HG03460 (cell line): ENCODE data around the gene CTDSPL2.
"Not testable (repeated sequence)": the region's sequence is repeated elsewhere in the genome, so short reads cannot be mapped to it uniquely, and the experiment has no call there.

ENCODE experiments used
- ATAC-seq: cut with Tn5 transposase; IDR thresholded peaks from one replicate; pipeline ENCODE4 v1.9.1; 2021; ENCODE audit not compliant: unreplicated experiment

Gene CTDSPL2

DNA sequence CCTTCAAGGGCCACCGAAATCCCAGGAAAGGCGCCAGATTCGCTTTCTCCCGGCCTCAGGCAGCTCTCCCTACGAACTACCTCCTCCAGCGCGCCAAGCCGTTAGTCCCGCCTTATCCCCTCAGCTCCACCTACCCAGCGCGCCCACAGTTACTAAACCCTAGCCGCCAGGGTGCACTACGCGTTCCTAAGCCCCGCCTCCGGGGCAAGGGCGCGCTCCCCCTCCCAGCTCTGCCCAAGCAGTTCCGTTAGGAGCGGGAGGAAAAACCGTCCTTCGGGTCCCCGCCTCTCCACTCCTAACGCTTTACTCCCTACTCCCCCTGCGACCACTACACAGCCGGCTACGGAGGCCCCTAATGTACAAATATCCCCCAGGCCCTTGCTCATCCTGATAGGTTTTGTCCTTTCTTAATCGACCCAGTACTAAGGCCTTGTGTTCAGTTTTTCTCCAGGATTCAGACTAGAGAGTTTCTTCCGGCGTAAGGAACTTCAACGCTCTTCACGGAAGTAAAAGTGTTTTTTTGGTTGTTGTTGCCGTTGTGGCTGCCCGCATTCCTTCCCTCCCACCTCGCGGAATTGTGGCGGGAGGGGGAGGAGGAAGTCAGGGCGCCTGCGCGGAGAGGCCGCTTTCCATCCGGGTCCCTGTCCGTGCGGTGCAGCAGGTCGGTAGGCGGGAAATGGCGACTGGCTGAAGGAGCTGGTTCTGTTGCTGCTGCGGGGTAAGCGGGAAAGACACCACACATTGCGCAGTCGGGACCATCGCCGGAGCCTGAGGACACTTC, at the start of gene CTDSPL2:
Gene CTDSPL2 (plus strand): TSS at position 655 of the 781 bp plus-strand sequence. CDS start 31,386 bp downstream, outside the sequence.
- peak; percentile 93 for ATAC-seq

DNA sequence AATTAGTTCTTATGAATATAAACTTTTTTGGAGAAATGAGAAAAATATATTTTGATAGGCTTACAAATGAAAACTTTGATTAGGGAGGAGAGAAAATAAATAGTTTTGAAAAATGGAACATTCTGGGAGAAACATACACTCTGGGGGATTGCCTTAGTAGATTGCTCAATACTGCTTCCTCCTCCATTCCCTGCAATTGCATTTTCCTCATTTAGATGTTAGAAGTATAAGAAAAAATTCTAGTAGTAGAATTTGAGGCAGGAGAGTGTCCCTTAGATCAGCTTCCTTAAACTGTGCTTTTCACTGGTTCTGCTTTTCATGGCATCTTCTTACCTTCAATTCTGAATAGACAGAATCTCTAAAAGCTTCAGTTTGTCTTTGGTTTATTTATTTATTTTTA, 46.2 kb upstream of the CTDSPL2 start:
- ATAC-seq, result no peak

DNA sequence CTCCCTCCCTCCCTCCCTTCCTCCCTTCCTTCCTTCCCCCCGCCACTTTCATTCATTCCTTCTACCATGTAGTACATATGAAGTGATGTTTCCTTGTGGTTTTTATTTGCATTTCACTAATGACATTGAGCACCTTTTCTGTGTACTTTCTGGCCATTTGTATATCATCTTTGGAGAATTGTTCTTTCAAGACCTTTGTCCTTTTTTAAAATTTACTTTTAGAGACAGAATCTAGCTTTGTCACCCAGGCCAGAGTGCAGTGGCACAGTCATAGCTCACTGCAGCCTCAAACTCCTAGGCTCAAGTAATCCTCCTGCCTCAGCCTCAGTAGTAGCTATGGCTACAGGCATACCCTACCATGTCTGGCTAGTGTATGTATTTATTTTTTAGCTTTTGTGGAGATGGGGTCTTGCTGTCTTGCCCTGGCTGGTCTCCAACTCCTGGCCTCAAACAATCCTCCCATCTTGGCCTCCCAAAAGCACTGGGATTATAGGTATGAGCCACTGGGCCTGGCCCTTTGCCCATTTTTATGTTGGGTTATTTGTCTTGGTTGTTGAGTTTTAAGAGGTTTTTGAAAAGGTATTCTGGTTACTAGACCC, 42.0 kb upstream of the CTDSPL2 start:
- no peak for ATAC-seq

DNA sequence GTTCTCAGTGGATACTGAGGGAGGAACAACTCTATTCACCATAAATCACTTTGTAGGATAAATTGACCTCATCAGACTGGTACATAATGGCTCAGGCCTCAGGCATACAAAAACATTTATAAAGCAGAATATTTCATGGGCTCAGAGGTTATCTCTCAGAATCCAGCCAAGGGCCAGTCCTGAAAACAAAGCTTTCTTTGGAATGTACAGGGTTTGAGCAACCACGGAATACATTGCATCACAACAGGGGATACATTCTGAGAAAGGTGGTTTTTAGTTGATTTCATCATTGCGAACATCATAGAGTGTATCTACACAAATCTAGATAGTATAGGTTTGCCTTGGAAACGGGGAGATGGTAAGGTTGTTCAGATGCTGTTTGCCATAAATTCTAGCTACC, 33.4 kb upstream of the CTDSPL2 start:
- no peak for ATAC-seq

DNA sequence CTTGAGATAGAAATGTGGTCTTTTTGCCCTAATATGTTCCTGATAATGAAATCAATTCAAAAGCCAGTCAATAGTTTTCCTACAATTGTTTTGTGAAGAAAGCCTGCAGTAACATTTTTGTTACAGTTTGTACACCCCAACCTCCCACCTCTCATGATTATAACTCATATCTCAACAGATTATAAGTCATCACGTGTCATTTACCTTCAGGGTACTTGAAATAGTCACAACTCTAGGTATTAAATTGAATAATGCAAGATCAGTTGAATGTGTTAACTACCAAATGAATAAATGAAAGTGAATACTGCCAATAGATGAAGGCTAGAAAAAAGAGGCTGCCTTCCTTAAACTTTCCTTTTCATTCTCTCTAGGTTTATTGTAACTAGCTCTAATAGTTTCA, 32.9 kb upstream of the CTDSPL2 start:
- ATAC-seq, result no peak

DNA sequence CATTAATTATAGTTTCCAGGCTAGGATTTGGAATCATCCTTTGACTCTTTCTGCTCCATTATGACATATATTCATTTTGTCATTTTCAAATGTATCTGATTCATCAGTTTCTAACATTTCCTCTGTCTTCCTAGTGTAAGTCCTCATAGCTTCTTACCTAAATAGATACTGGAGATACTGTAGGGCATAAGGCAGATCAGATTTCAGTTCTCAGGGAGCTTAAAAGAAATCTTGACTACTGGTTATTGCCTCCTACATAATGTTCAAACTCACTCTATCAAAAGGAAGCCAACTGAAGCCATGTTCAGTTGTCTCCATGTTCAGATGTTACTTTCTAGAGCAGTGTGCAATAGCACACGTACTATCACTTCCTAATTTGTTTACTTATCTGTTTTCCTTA, 29.6 kb upstream of the CTDSPL2 start:
- no peak for ATAC-seq

DNA sequence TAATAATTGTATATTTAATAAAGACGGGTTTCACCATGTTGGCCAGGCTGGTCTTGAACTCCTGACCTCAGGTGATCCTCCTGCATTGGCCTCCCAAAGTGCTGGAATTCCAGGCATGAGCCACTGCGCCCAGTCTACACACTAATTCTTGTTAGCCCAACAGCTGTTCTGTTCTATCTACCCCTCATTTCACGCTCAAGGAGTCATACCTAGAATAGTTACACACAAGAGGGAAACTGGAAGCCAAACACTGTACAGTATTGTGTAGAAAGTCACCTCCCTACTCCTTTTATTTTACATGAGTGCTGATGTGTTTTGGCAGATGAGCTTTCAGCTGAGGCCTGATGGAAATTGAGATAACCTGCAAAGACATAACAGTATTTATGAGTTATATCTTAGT, 13.4 kb upstream of the CTDSPL2 start:
- no peak for ATAC-seq

DNA sequence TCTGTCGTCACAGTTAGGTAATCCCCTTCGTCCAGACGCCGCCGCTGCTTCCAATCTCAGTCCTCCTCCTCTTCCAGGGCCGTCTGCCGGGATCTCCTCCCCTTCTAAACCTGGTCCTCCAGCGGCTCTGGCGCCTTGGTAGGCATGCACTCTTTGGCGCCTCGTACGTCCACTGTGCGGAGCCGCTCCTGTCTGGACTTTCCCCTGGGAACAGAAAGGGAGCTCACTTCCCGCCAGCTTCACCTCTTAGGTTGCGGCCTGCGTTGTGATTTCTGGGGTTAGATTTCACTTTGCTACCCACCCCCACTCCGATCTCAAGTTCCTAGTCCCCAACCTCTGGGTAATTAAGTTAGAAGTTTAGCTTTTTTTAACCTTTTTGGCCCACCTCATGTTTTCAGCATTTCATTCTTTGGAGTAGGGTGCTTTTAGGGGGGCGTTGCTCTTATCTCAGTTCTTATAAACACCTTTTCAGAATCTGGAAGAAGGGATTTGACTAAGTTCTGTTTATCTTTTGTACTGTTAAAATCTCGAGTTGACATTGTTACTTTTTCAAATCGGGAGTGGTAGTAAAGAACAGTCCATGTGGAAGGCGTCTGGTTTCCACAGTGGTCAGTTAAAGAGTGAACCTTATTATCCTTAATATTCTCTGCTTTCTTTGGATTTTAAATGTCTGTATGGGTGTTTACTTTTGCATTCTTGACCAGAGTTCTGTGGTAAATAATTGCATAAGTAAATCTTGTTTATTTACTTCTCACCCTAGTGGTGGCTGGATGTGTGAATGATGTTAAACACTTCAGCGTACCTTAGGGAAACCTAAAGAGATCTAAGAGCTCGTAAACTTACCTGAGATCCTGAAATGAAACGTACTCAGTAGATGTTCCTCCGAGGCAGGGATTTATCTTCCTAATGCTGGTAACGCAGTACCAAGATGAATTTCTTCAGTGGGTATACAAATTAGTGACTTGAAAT, 611 bp downstream of the CTDSPL2 start:
- ATAC-seq, result no peak

DNA sequence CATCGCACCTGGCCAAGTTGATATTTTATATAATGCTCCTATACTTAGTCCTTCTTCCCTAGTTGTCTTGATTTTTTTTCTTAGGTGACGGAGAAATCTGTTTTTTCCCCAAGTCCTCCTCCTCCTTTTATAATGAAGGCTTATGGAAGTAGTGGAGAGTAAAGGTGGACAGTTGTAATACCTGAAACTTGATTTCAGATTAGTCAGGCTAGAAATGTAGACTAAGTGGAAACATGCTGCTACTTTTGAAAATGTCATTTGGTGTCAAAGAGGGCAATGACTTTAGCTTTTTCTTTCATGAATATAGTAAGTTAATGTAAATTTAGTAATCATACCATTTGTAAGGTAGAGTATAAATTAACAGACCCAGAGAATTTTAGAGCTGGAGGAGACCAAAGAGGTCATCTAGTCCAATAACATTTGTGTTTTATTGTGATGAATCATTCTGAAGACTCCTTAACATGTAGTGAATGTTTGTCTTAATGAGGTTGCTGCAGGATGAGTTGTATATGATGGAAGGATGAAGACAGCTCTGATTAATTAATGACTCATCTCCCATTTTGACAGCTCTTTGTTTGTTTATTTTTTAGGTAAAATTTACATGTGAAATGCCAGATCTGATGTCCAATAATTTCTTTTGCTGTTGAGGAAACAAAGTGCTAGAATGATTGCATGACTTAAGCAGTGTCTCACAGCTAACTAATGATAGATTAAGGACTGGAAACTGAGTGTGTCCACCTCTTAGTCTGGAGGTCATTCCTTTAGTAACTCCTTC, 8.7 kb downstream of the CTDSPL2 start:
- ATAC-seq, result no peak

DNA sequence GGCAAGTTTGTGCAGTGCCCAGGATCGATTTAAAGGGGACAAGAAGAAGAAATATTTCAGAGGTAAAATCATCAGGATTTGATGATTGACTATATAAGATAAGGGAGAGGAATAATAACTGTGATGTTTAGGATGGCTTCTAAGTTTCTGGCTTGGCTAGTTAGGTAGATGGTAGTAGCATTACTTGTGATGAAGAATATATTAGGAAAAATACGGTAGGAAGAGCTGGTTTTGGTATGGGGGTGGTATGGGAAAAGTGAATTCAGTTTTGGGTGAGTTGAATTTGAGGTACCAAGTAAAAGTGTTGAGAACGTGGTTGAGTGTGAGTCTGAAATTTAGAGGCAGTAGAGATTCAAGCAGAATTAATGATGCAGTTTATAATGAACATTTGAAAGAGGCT, 11.0 kb downstream of the CTDSPL2 start:
- no peak for ATAC-seq

DNA sequence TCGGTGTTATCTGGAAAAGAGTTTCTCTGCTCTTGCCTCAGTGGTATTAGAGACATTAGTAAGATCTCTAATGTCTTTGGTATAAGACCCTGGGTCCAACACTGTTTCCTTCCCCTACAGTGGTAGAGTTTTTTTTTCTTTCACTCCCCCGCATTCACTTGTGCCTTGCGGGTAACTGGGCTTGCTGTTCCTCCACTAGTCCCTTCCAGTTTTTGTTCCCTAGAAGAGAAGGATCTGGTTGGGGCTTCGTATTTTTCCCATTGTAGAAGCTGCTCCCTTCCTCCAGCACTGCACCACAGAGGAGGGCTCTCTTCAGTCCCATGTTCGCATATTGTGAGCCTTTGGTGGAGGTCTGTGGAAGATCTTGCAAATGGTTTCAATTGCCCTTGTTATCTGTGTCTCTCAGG, 13.7 kb downstream of the CTDSPL2 start:
- no peak for ATAC-seq

DNA sequence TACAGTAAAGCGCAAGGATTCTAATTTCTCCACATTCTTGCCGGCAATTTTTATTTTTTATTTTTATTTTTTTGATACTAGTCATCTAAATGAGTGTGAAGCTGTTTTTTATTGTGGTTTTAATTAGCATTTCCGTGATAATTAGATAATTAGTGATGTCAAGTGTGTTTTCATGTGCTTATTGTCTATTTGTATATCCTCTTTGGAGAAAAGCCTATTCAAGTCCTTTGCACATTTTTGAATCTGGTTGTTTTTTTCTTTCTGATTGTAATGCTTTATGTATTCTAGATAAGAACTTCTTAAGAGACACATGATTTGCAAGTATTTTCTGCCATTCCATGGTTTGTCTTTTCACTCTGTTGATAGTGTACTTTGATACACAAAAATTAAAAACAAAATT, 16.1 kb downstream of the CTDSPL2 start:
- ATAC-seq, result no peak

DNA sequence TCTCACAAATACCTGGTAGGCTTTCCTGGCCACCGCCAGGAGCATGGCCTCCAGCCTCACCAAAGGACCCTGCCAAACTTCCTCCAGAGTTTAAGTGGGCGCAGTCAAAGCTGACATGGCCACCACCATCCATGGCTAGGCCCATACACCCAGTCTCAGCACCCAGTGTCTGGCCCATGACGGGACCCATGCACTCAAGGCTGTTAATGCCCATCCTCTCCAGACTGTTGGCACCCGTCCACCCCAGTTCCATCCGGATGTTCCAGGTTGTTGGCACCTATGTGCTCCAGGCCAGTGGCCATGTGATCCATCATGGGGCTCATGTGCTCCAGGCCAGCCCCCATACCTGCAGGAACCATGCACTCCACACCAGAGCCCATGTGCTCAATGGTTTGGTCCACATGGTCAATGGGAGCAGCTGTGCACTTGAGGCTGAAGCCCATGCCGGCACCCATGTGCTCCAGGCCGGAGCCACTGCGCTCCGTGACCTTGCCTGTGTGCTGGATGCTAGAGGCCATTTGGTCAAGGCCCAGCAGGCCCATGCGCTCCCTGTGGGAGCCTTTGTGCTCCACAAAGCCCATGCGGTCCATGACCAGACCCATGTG, 20.4 kb downstream of the CTDSPL2 start:
- ATAC-seq, result no peak

DNA sequence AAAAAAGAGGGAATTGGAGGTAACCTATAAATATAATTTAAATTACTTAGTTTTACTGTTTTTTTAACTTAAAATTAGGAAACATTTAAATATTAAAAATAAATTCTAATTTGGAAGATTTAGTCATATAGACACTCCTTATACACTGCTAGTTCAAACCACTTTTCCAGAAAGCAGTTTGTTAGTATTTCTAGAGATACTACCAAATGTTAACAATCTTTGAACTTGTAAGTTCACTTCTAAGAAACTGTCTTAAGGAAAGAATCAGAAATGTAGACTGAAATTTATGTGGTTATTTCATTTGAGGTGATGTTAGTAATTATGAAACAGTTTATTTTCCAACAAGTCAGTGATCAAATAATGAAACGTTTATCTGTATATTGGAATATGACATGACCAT, 22.7 kb downstream of the CTDSPL2 start:
- no peak for ATAC-seq

DNA sequence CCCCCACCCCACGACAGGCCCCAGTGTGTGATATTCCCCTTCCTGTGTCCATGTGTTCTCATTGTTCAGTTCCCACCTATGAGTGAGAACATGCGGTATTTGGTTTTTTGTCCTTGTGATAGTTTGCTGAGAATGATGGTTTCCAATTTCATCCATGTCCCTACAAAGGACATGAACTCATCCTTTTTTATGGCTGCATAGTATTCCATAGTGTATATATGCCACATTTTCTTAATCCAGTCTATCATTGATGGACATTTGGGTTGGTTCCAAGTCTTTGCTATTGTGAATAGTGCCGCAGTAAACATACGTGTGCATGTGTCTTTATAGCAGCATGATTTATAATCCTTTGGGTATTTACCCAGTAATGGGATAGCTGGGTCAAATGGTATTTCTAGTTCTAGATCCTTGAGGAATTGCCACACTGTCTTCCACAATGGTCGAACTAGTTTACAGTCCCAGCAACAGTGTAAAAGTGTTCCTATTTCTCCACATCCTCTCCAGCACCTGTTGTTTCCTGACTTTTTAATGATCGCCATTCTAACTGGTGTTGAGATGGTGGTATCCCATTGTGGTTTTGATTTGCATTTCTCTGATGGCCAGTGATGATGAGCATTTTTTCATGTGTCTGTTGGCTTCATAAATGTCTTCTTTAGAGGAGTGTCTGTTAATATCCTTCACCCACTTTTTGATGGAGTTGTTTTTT, 26.3 kb downstream of the CTDSPL2 start:
- ATAC-seq, result not testable (repeated sequence)

DNA sequence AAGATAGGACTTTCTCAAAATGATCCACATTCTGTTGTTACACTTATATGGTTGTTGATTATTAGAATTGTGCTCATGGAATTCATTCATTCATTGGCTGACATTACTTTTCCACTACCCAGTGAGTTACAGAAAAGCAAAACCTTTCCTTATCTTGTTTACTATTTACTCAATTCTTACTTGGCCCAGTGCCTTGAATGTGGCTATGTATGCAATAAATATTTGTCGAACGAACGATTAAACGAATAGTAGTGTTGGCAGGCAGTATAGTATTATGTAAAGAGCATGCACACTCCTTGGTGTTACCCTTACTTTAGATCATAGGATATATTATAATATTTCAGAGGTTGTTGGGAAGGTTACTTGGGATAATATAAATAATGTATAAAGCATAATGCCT, 31.0 kb downstream of the CTDSPL2 start:
- no peak for ATAC-seq

DNA sequence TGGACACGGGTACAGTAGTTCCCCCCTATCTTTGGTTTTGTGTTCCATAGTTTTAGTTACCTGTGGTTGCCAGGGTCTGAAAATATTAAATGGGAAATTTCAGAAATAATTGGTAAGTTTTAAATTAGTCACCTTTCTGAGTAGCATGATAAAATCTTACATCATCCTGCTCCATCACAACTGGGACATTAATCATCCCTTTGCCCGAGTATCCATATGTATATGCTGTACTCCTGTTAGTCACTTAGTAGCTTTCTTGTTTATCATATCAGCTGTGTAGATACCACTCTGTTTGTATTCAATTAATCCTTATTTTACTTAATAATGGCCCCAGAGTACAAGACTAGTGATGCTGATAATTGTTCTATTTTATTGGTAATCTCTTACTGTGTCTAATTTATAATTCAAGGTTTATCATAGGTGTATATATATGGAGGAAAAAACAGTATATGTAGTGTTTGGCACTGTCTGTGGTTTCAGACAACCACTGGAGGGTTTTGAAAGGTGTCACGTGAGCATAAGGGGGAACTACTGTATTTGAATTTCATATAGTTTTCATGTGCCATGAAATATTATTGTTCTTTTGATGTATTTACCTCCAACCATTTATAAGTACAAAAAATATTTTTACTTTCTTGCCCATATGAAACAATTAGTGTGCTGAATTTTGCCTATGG, 41.4 kb downstream of the CTDSPL2 start:
- no peak for ATAC-seq

DNA sequence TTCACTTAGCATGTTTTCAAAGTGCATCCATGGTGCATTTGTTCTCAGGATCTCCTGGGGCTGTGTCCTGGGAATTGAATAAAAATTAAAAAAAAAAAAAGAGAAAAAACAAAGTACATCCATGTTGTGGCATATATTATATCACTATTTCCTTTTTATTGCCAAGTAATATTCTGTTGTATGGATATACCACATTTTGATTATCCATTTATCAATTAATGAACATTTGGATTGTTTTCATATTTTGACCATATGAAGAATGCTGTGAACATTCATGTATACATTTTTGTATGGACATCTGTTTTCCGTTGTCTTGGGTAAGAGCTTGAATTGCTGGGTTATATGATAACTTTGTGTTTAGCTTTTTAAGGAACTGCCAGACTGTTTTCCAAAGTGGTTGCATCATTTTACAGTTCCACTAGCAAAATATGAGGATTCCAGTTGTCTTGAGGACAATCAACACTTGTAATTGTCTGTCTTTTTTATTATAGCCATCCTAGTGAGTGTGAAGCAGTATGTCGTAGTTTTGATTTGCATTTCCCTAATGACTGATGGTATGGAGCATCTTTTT, 44.5 kb downstream of the CTDSPL2 start:
- ATAC-seq, result no peak

DNA sequence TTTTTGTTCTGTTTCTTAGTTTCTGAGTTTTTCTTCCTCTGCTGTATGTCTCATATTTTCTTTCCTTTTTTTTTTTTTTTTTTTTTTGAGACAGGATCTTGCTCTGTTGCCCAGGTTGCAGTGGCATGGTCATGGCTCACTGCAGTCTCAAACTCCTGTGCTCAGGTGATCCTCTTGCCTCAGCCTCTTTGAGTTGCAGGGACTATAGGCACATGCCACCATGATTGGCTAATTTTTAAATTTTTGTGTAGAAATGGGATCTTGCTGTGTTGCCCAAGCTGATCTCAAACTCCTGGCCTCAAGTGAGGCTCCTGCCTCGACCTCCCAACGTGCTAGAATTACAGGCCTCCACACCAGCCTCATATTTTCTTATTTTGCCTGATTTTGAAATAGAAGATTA, 51.9 kb downstream of the CTDSPL2 start:
- ATAC-seq, result no peak
